PC-3 (cell line): ENCODE data around the gene ZNF740. TPM values are rescaled to one million over a fixed set of nuclear protein-coding genes. Genes with fewer than 3 reads are reported as not detected.

Experiments
- ATAC-seq: fragments of 200-7000 bp; cut with Tn5 transposase; 2 replicates; pipeline ENCODE4 v1.9.1; 2020; ENCODE audit warnings: mild to moderate bottlenecking, moderate library complexity
- BruUV-seq: library from RNA; stranded (reverse); fragments of 400-500 nt; replicated peaks from 2 replicates; lab custom pipeline; 2021; lab: Mats Ljungman, UMichigan
- CTCF ChIA-PET: fragments of 300-600 bp; sonication (Branson Sonifier 250); formaldehyde crosslinking; loops from one replicate; lab custom pipeline; 2022; ENCODE audit warnings: antibody characterized with exemption; lab: Charles Lee
- POLR2A ChIA-PET: fragments of 300-600 bp; sonication (Branson Sonifier 250); formaldehyde crosslinking; loops from one replicate; lab custom pipeline; 2022; ENCODE audit warnings: antibody characterized with exemption; ENCODE audit not compliant: unreplicated experiment; lab: Charles Lee
- DNase-seq: peaks from one replicate; pipeline ENCODE4 v3.0.0-alpha.2; 2015
- H2AFZ ChIP-seq: fragments of 300-600 bp; sonication (generic); 2 replicates; pipeline ENCODE4 v1.6.0; 2016; ENCODE audit warnings: antibody characterized with exemption, low read length
- H3F3A ChIP-seq: fragments of 300-600 bp; sonication (generic); one replicate; pipeline ENCODE4 v1.6.0; 2017; ENCODE audit warnings: antibody characterized with exemption, low read length, control low read depth, mild to moderate bottlenecking; ENCODE audit not compliant: unreplicated experiment
- H3K27ac ChIP-seq: fragments of 300-600 bp; sonication (generic); 2 replicates; pipeline ENCODE4 v1.5.1; 2016; ENCODE audit warnings: mild to moderate bottlenecking, low read length
- H3K27me3 ChIP-seq: fragments of 300-600 bp; sonication (generic); 2 replicates; pipeline ENCODE4 v1.6.1; 2016; ENCODE audit warnings: low read length, mixed read lengths
- H3K36me3 ChIP-seq: fragments of 300-600 bp; sonication (generic); 2 replicates; pipeline ENCODE4 v1.6.1; 2016; ENCODE audit warnings: low read depth, mixed run types, low read length, mixed read lengths
- H3K4me1 ChIP-seq: fragments of 300-600 bp; sonication (generic); 2 replicates; pipeline ENCODE4 v1.5.1; 2016; ENCODE audit warnings: low read length; ENCODE audit not compliant: insufficient read depth
- H3K4me2 ChIP-seq: fragments of 300-600 bp; sonication (generic); 2 replicates; pipeline ENCODE4 v1.6.0; 2016; ENCODE audit warnings: low read length
- H3K4me3 ChIP-seq: fragments of 300-600 bp; sonication (generic); 2 replicates; pipeline ENCODE4 v1.5.1; 2016; ENCODE audit warnings: mild to moderate bottlenecking, low read length, mixed read lengths
- H3K79me2 ChIP-seq: fragments of 300-600 bp; sonication (generic); 2 replicates; pipeline ENCODE4 v1.6.1; 2017; ENCODE audit warnings: low read length, mixed read lengths
- H3K9ac ChIP-seq: fragments of 300-600 bp; sonication (generic); 2 replicates; pipeline ENCODE4 v1.6.0; 2016; ENCODE audit warnings: mild to moderate bottlenecking, low read length
- H3K9me2 ChIP-seq: fragments of 300-600 bp; sonication (generic); replicated peaks from 2 replicates; pipeline ENCODE4 v1.6.1; 2016; ENCODE audit warnings: mixed run types, low read length, mixed read lengths
- H3K9me3 ChIP-seq: fragments of 300-600 bp; sonication (generic); 2 replicates; pipeline ENCODE4 v1.6.1; 2016; ENCODE audit warnings: low read length, mixed read lengths
- H4K20me1 ChIP-seq: fragments of 300-600 bp; sonication (generic); 2 replicates; pipeline ENCODE4 v1.6.1; 2016; ENCODE audit warnings: low read length, mixed read lengths
- EZH2 ChIP-seq: fragments of 300-600 bp; sonication (generic); IDR thresholded peaks from one replicate; pipeline ENCODE4 v1.6.1; 2017; ENCODE audit warnings: antibody characterized with exemption, mild to moderate bottlenecking, low read length; ENCODE audit not compliant: unreplicated experiment
- EZH2phosphoT487 ChIP-seq: fragments of 300-600 bp; sonication (generic); IDR thresholded peaks from 2 replicates; pipeline ENCODE4 v1.6.1; 2018; ENCODE audit warnings: mild to moderate bottlenecking, antibody characterized with exemption, low read length, borderline replicate concordance
- intact Hi-C: fragments of 100-400 bp; cut with micrococcal nuclease; formaldehyde crosslinking; loops from 2 replicates; pipeline ENCODE4 v1.9.0; 2023
- total RNA-seq: library from RNA; depleted of rRNA; stranded (reverse); fragments of >200 nt; gene quantifications from 2 replicates; pipeline ENCODE4 v1.2.3, GENCODE V29; 2014
- TF ChIP-seq, protein P1 (sequence below): fragments of 300-600 bp; sonication (generic); conservative IDR thresholded peaks from 2 replicates; pipeline ENCODE4 v1.5.1; 2017; ENCODE audit warnings: antibody characterized with exemption, low read depth, mild to moderate bottlenecking, low read length

ZNF740 gene
- total RNA-seq, 1 experiment from 2014 or later = 12.3 TPM

DNA sequence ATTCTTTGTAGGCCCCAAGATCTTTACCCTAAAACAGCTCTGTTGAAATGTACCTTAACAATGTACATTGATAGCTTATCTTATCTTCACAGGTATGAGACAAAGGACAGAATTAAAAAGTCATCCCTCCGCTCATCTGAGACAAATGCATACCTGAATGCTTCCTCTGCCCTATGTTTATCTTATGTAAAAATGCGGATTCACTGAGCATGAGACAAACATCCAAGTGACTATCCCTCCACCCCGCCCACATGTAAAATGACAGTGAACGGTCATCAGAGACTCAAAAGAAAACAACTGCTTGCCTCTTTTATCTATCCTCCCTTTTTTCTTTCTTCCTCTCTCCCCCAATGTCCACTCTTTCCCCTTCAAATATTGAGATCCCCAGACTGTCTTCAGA lies 37.2 kb upstream of the ZNF740 start:
- no peaks in the 10 kb centered on the region for H3K79me2 ChIP-seq
- intact Hi-C loops = no loop called here
- DNase-seq (no peak), ATAC-seq (no peak)
- no peaks in the 10 kb centered on the region for H3K27me3 ChIP-seq
- no peak overlapping the region for H3K27ac ChIP-seq
- no peak overlapping the region for H3K4me3 ChIP-seq
- H4K20me1 ChIP-seq = no peaks in the 10 kb centered on the region
- no TSS peak for BruUV-seq
- CTCF ChIA-PET = no interaction called here
- no peak for TF ChIP-seq EZH2phosphoT487
- no peak for TF ChIP-seq EZH2
- TF ChIP-seq, protein P1, sequence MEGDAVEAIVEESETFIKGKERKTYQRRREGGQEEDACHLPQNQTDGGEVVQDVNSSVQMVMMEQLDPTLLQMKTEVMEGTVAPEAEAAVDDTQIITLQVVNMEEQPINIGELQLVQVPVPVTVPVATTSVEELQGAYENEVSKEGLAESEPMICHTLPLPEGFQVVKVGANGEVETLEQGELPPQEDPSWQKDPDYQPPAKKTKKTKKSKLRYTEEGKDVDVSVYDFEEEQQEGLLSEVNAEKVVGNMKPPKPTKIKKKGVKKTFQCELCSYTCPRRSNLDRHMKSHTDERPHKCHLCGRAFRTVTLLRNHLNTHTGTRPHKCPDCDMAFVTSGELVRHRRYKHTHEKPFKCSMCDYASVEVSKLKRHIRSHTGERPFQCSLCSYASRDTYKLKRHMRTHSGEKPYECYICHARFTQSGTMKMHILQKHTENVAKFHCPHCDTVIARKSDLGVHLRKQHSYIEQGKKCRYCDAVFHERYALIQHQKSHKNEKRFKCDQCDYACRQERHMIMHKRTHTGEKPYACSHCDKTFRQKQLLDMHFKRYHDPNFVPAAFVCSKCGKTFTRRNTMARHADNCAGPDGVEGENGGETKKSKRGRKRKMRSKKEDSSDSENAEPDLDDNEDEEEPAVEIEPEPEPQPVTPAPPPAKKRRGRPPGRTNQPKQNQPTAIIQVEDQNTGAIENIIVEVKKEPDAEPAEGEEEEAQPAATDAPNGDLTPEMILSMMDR = no peak
- H3F3A ChIP-seq = no peaks in the 10 kb centered on the region
- POLR2A ChIA-PET = no interaction called here
- no peaks in the 10 kb centered on the region for H3K9me3 ChIP-seq
- H2AFZ ChIP-seq = no peak overlapping the region
- no peak overlapping the region for H3K9ac ChIP-seq
- no peaks in the 10 kb centered on the region for H3K36me3 ChIP-seq
- no peaks in the 10 kb centered on the region for H3K4me1 ChIP-seq
- no peaks in the 10 kb centered on the region for H3K9me2 ChIP-seq
- H3K4me2 ChIP-seq = no peak overlapping the region

DNA sequence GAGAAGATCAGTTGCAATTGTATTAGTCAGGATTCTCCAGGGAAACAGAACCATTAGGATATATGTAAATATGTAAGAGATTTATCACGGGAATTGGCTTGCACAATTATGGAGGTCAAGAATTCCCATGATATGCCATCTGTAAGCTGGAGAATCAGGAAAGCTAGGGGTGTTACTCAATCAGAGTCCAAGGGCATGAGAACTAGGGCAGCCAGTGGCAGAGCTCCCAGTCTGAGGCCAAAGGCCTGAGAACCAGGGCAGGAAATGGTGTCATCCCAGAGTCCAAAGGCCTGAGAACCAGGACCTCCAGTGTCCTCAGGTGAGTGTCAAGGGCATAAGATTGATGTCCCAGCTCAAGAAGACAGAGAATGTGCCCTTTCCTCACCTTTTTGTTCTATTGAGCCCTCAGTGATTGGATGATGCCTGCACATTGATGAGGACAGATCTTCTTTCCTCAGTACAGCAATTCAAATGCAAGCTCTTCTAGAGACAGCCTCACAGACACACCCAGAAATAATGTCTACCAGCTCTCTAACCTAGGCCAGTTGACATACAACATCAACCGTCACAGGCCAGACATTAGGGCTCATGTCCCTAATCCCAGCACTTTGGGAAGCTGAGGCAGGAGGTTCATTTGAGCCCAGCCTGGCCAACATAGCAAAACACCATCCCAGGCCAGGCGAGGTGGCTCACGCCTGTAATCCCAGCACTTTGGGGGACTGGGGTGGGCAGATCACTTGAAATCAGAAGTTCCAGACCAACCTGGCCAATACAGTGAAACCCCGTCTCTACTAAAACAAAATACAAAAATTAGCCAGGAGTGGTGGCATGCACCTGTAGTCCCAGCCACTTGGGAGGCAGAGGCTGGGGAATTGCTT lies 34.9 kb upstream of the ZNF740 start:
- Histone ChIP-seq H3K9me2 (no peaks in the 10 kb centered on the region), H2AFZ (no peak overlapping the region), H3K4me1 (no peaks in the 10 kb centered on the region), H3K9ac (no peak overlapping the region), H3K79me2 (no peaks in the 10 kb centered on the region), H3K27ac (no peak overlapping the region), H3K4me3 (no peak overlapping the region), H3K9me3 (no peaks in the 10 kb centered on the region), H4K20me1 (no peaks in the 10 kb centered on the region), H3F3A (no peaks in the 10 kb centered on the region), H3K27me3 (no peaks in the 10 kb centered on the region), H3K36me3 (no peaks in the 10 kb centered on the region), H3K4me2 (no peak overlapping the region)
- DNase-seq (no peak), ATAC-seq (no peak)
- intact Hi-C loops = no loop called here
- ChIA-PET CTCF (interaction anchor here (0.5 to 1.0 kb wide), 2 partner anchors 79 to 176 kb away, joined by 3 read pairs; partner anchors contain the start of gene AAAS), POLR2A (no interaction called here)
- no TSS peak for BruUV-seq
- TF ChIP-seq EZH2phosphoT487 (no peak), EZH2 (no peak)

DNA sequence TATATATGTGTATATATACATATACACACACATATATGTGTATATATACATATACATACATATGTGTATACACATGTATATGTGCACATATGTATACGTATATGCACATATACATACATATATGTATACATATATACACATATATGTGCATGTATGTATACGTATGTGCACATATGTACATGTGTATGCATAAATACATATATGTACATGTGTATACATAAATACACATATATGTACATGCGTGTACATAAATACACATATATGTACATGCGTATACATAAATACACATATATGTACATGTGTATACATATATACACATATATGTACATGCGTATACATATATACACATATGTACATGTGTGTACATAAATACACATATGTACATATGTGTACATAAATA lies 33.3 kb upstream of the ZNF740 start:
- intact Hi-C loops = no loop called here
- TF ChIP-seq, protein P1 = no peak
- TF ChIP-seq EZH2 (no peak), EZH2phosphoT487 (no peak)

More for the DNA sequence above, 33.3 kb upstream of the ZNF740 start:
- ATAC-seq (no peak), DNase-seq (no peak)
- H3K9me3 ChIP-seq = no peaks in the 10 kb centered on the region
- no peaks in the 10 kb centered on the region for H4K20me1 ChIP-seq
- BruUV-seq = no TSS peak
- H3F3A ChIP-seq = no peaks in the 10 kb centered on the region
- H3K27me3 ChIP-seq = no peaks in the 10 kb centered on the region
- H3K79me2 ChIP-seq = no peaks in the 10 kb centered on the region
- ChIA-PET CTCF (no interaction called here), POLR2A (no interaction called here)
- no peaks in the 10 kb centered on the region for H3K9me2 ChIP-seq
- no peak overlapping the region for H2AFZ ChIP-seq
- no peak overlapping the region for H3K4me3 ChIP-seq
- H3K9ac ChIP-seq = no peak overlapping the region
- H3K27ac ChIP-seq = no peak overlapping the region
- H3K4me1 ChIP-seq = no peaks in the 10 kb centered on the region
- no peaks in the 10 kb centered on the region for H3K36me3 ChIP-seq
- no peak overlapping the region for H3K4me2 ChIP-seq
